Esophagus muscularis mucosa (tissue), 4 donors: ENCODE results near the gene OTX2. TPM values are rescaled to one million over a fixed set of nuclear protein-coding genes. Genes with fewer than 3 reads are reported as not detected.
A peak's percentile ranks its signal among the peaks of the same experiment; 100 is the strongest.

Experiments
- DNase-seq: peaks from one replicate; pipeline ENCODE4 v3.0.0-alpha.2; 2017; ENCODE audit errors: extremely low spot score
- H3K27ac ChIP-seq, 4 donors: fragments of 200-600 bp; sonication (generic); replicated peaks in 1 of 4; 1 replicate in 3 of 4; 2 replicates in 1 of 4; pipeline ENCODE4 v1.5.1; 2016 to 2019; ENCODE audit warnings: mild to moderate bottlenecking in 1 of 4
- H3K27me3 ChIP-seq, 4 donors: fragments of 200-600 bp; sonication (generic); one replicate each; pipeline versions ENCODE4 v1.5.1 to v1.6.0; 2016 to 2019
- H3K36me3 ChIP-seq, 4 donors: fragments of 200-600 bp; sonication (generic); one replicate each; pipeline ENCODE4 v1.5.1; 2016 to 2019
- H3K4me1 ChIP-seq, 4 donors: fragments of 200-600 bp; sonication (generic); one replicate each; pipeline ENCODE4 v1.5.1; 2016 to 2019
- H3K4me3 ChIP-seq, 4 donors: fragments of 200-600 bp; sonication (generic); 1 replicate in 2 of 4; 2 replicates in 2 of 4; pipeline ENCODE4 v1.5.1; 2016 to 2019; ENCODE audit warnings: mild to moderate bottlenecking in 4 of 4, moderate library complexity in 1 of 4
- H3K9me3 ChIP-seq, 4 donors: fragments of 200-600 bp; sonication (generic); 1 replicate in 3 of 4; 2 replicates in 1 of 4; pipeline ENCODE4 v1.5.1; 2016 to 2019
- CTCF ChIP-seq, 3 experiments: fragments of 200-600 bp in 2 of 3; fragments of 450-650 bp in 1 of 3; sonication (generic) in 2 of 3; IDR thresholded peaks; one replicate each; pipeline ENCODE4 v1.5.1; 2017 to 2019; ENCODE audit warnings: antibody characterized with exemption in 3 of 3, mild to moderate bottlenecking in 2 of 3, moderate library complexity in 1 of 3
- EP300 ChIP-seq: sonication (generic); formaldehyde crosslinking; IDR thresholded peaks from one replicate; pipeline ENCODE4 v1.6.1; 2017; ENCODE audit warnings: antibody characterized with exemption
- POLR2A ChIP-seq: fragments of 450-650 bp; IDR thresholded peaks from one replicate; pipeline ENCODE4 v1.6.1; 2017; ENCODE audit warnings: antibody characterized with exemption, moderate library complexity, mild to moderate bottlenecking, low read depth
- POLR2AphosphoS5 ChIP-seq, 2 donors: sonication (generic); formaldehyde crosslinking; IDR thresholded peaks; one replicate each; pipeline ENCODE4 v1.6.1; 2017; ENCODE audit warnings: antibody characterized with exemption in 2 of 2
- WGBS: methylation state at CpG from one replicate; pipeline ENCODE4 v1.1.5; 2018; 5-methylcytosine and 5-hydroxymethylcytosine counted together
- intact Hi-C: fragments of 100-400 bp; cut with DNase I; formaldehyde crosslinking; loops from one replicate; pipeline ENCODE4 v1.15.1; 2023
- total RNA-seq, 4 donors: library from RNA; depleted of rRNA; stranded (reverse); fragments of >200 nt; gene quantifications; one replicate each; pipeline versions ENCODE4 v1.1.0 to v1.2.1, GENCODE V29; 2016

Gene OTX2
- total RNA-seq, 4 donors from 2014 or later, result not detected

- Histone ChIP-seq H3K36me3 (no peaks in the 10 kb centered on the region), H3K27me3 (peaks cover 0 to 100% (median 69%) of the 10 kb centered on the region in 4 donors), H3K4me3 (no peak overlapping the region), H3K9me3 (no peaks in the 10 kb centered on the region), H3K27ac (no peak overlapping the region), H3K4me1 (peaks cover 11 to 17% (median 16%) of the 10 kb centered on the region in 4 donors)
- WGBS, result 14% methylated on average over 9 of the region's 29 CpGs
- no peak for TF ChIP-seq POLR2AphosphoS5 (IDR thresholded peaks at IDR 0.05)
- no peak for TF ChIP-seq EP300
- TF ChIP-seq POLR2A, result no peak
- TF ChIP-seq CTCF (IDR thresholded peaks at IDR 0.05), result no peak
- no peak for DNase-seq
- intact Hi-C loops, result no loop called here
Observed at GRCh38 chr14:56803816-56804535, 6.3 kb downstream of the OTX2 start.

GRCh38 chr14:56801920-56802319 lies 8.4 kb downstream of the OTX2 start:
- H3K4me1 ChIP-seq, result peaks cover 15 to 19% (median 18%) of the 10 kb centered on the region in 4 donors
- intact Hi-C loops, result no loop called here
- no peak overlapping the region for H3K27ac ChIP-seq
- DNase-seq, result no peak
- peaks cover 0 to 100% (median 70%) of the 10 kb centered on the region in 4 donors for H3K27me3 ChIP-seq
- no peaks in the 10 kb centered on the region for H3K36me3 ChIP-seq
- no peaks in the 10 kb centered on the region for H3K9me3 ChIP-seq
- no peak for TF ChIP-seq EP300
- no peak for TF ChIP-seq CTCF (IDR thresholded peaks at IDR 0.05)
- TF ChIP-seq POLR2A, result no peak
- TF ChIP-seq POLR2AphosphoS5 (IDR thresholded peaks at IDR 0.05), result no peak
- H3K4me3 ChIP-seq, result no peak overlapping the region
- WGBS, result 76% methylated on average over 3 of the region's 3 CpGs

GRCh38 chr14:56799343-56799645 lies 11.0 kb downstream of the OTX2 start:
- no peak for DNase-seq
- 17% methylated on average over 5 of the region's 5 CpGs for WGBS
- Histone ChIP-seq H3K9me3 (no peaks in the 10 kb centered on the region), H3K27me3 (peaks cover 0 to 100% (median 64%) of the 10 kb centered on the region in 4 donors), H3K36me3 (no peaks in the 10 kb centered on the region), H3K27ac (no peak overlapping the region), H3K4me1 (peaks cover 15 to 30% (median 30%) of the 10 kb centered on the region in 4 donors), H3K4me3 (no peak overlapping the region)
- TF ChIP-seq CTCF (IDR thresholded peaks at IDR 0.05) (no peak), POLR2AphosphoS5 (IDR thresholded peaks at IDR 0.05) (no peak), EP300 (no peak), POLR2A (no peak)
- intact Hi-C loops, result no loop called here

DNA sequence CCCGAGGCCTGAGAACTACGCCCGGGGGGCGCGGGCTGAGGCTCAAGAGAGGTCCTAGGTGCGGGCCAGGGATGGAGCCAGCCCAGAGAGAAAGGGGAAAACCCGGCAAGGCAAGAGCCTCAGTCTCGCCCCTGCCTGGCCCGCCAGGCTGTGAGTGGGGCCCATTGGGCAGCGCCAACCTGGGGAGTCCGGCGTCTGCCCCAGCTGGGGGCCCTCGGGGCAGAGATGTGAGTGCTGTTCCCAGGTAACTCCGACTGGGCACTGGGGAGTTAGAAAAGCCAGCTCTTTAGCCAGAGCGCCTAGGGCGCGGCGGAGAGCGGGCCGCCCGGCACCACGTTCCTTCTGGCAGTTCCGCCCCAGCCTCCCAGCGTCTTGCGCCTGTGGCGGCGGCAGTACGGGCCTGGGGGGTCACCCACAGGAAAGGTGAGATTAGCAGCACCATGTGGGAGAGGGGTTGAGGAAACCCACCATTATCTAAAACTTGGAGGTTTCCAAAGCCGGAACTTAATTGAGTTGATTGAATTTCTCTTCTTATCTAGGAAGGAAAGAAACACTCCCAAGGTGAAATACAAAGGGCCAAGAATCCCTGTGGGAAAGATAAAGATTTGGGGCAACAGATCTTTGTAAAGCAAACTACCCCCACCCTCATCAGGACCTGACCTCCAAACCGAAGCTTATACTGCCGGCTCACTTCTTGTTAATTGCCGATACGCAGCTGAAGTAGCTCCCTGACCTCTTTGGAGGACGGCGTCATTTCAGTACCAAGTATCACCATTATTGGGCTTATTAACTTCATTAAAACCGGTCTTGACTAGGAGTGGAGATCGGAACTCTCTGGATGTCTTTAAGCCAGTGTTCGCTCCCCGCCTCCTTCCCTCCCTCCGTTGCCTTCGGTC lies 11.6 kb downstream of the OTX2 start:
- intact Hi-C loops, result no loop called here
- Histone ChIP-seq H3K36me3 (no peaks in the 10 kb centered on the region), H3K27ac (no peak overlapping the region), H3K9me3 (no peaks in the 10 kb centered on the region), H3K4me1 (peaks cover 15 to 33% (median 32%) of the 10 kb centered on the region in 4 donors), H3K4me3 (peak overlapping the region; percentile 39 to 48 (median 42)), H3K27me3 (peaks cover 0 to 99% (median 65%) of the 10 kb centered on the region in 4 donors)
- 20% methylated on average over 32 of the region's 41 CpGs for WGBS
- TF ChIP-seq CTCF (IDR thresholded peaks at IDR 0.05) (no peak), POLR2A (no peak)
- peak; percentile 72 for DNase-seq
